NCI-H2196 (cell line): ENCODE measurements around the gene SCAMP4.

Experiments used
- DNase-seq: peaks from one replicate; lab custom pipeline; 2025; ENCODE audit not compliant: unreplicated experiment; lab: John Stamatoyannopoulos, UW

Gene SCAMP4

GRCh38 chr19:1905110-1905862 is at the start of gene SCAMP4, which contains the start of gene ADAT3:
Gene SCAMP4 (plus strand): TSS chr19:1905399. CDS start chr19:1915020, 9,621 bp downstream.
Gene ADAT3 (plus strand): TSS chr19:1905399. CDS start chr19:1912048, 6,649 bp downstream.
- peak; percentile 99 for DNase-seq

- no peak for DNase-seq
These were observed 49.4 kb upstream of the SCAMP4 start for GRCh38 chr19:1855828-1856255.

DNA sequence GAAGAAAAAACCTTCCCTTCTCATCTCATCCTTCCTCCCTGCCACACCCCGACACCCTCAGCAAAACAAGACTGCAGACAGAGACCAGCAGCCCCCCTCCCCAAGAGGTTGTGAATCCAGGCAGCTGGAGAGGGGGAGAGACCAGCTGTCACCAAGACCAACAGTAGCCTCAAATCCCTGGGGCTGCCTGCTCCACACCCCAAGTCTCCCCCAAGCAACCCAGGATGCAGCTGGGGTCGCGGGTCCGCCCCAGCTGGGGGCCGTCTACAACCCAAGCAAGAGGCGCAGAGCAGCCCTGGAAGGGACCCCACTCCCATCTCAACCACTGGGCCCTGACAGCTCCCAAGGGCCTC is 48.9 kb upstream of the SCAMP4 start:
- no peak for DNase-seq

DNA sequence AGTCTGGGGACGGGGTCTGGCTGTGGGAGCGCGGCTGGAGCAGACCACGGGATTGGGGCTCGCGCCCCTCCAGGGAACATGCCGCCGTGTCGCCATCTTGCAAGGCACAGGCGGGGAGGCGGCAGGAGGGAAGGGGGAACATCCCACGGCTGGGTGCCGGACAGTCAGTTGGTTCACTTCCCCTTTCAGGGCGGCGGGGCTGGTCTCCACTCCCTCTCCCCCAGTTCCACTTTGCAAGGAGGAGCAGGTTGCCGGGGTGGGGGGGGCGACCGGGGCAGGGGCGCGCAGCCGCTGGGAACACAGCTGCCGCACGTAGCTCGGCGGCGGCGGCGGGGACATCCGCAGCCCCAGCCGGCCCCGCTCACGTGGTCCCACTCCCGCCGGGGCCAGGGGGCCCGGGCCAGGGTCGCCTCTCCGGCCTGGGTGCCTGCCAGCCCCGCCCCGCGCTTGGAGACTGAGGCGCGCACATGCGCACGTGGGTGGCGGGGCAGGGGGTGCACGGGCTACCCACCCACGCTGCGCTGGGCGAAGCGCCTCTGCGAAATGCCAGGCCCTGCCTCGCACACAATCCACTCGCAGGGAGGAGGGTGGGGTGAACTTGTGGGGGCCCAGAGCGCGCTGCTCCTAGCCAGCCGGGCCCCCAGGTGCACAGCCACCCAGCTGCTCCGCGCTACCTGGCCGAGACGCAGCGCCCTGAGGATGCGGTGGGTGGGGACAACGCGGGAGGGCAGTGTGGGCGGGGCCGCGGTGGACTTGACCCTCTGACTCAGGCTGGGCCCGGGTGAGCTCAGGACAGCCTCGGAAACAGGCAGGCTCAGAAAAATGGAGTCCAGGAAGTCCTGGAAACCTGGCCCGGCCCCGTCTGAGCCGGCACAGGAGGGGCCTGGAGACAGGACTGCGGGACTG is 48.2 kb upstream of the SCAMP4 start:
- no peak for DNase-seq

DNA sequence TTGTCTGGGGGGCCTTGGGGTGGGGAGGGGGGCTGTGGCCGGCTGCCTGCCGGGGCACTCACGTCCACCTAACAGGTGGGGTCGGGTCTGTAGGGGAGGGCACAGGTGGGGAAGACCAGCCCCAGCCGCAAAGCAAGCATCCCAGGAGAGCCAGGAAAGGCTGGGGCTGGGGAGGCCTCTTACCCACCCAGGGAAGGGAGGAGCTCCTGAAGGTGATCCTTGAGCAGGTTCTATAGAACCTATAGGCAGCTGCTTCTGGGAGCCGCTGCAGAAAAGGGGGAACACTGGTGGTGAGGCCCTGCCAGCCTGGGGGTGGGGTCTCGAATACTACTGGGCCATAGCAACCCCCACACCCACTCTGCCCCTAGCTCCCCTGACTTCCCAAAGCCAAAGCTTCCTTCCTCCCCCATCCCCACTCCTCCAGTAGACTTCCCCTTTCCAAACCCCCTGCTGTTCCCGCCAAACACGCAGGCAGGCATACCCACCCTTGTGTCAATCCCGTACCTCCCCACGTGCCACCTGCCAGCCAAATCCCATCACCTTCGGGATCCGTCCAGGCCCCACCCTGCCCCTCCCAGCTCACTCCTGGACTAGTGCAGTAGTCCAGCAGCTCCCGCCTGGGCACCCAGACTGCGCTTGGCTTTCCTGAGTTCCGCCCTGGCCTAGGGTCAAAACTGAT is 47.4 kb upstream of the SCAMP4 start:
- no peak for DNase-seq

DNA sequence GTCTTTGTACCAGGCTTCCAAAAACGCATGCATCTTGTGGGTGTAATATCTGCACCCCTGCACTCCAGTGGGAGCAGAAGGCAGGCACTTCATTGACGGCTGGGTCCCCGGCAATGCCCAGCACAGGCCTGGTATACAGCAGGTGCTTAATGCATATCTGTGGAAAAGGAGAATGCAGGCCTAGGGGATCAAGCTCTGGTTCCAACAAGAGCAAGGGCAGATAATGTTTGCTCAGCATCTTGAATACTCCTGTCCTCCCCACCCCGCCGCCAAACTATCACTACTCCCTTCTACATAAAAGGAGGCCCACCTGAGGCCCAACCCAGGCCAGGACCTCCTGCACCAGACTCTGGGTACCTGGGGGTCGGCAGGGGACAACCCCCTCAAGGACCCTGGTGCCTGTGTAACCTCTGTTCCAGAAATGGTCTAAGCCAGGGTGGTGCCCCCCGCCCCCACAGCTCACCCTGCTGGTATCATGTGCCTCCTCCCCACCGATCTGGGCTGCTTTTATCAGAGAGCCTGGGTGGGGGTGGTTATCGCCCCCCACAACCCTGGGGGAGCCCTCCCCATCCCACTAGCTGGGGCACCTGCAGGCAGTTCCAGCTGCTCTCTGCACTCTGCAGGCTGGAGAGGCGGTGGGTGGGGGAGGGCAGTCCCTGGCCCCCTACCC is 46.7 kb upstream of the SCAMP4 start:
- DNase-seq, result no peak

DNA sequence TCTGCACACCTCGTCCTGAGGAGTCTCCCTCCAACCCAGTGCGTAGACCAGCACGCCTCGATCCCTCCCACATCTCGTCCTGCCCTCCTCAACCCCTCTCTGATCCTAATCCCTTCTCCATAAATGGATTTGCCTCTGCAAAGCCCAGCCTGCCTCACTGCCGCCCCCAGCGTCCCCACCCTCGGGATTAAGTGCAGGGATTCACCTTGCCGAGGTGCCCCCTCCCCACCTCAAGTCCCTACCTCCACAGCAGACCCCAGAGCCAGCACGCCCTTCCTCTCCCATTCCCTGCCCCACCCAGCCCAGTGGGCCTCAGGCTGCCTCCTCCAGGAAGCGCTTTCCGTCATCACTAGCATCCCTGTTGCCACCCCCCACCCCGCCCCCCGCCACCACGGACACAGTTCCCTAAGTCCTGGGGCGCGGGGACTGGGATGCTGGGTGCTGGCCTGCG is 45.8 kb upstream of the SCAMP4 start:
- no peak for DNase-seq

DNA sequence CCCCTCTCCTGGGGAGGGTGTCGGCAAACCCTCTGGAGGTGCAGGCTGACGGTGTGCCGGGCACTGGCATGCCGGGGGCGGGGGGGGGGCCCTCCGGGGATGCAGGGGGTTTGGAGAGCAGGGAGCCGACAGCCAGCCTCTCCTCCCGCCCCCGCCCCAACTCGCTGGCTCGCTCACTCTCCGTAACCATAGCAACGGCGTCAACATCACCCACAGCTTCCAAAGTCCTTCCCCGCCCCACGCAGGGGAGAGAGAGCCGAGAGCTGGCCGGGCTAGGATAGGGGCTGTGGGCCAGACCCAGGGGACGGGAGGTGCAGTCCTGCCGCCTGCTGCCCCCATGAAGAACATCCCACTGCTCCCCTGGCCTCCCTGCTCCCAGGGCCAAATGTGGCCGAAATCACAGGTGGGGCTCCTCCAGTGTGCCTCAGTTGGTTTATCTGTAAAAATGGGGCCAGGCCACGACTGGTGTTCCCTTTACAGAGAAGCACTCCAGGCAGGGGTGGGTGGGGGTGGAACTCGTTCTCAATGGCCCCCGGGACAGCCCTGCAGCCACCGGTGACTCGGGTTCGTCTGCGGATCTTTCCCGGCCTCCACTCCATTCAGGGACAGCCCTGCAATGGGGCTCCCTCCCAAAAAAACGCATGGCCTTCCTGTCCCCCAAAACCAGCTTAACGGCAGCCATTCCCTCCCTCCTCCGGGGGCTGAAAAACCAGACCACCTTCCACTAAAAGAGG is 45.0 kb upstream of the SCAMP4 start:
- DNase-seq, result peak; percentile 33

GRCh38 chr19:1860821-1861598 is 44.2 kb upstream of the SCAMP4 start:
- no peak for DNase-seq

GRCh38 chr19:1861599-1862031 is 43.6 kb upstream of the SCAMP4 start:
- no peak for DNase-seq

- DNase-seq, result no peak
These were observed 43.2 kb upstream of the SCAMP4 start for GRCh38 chr19:1862068-1862423.

DNA sequence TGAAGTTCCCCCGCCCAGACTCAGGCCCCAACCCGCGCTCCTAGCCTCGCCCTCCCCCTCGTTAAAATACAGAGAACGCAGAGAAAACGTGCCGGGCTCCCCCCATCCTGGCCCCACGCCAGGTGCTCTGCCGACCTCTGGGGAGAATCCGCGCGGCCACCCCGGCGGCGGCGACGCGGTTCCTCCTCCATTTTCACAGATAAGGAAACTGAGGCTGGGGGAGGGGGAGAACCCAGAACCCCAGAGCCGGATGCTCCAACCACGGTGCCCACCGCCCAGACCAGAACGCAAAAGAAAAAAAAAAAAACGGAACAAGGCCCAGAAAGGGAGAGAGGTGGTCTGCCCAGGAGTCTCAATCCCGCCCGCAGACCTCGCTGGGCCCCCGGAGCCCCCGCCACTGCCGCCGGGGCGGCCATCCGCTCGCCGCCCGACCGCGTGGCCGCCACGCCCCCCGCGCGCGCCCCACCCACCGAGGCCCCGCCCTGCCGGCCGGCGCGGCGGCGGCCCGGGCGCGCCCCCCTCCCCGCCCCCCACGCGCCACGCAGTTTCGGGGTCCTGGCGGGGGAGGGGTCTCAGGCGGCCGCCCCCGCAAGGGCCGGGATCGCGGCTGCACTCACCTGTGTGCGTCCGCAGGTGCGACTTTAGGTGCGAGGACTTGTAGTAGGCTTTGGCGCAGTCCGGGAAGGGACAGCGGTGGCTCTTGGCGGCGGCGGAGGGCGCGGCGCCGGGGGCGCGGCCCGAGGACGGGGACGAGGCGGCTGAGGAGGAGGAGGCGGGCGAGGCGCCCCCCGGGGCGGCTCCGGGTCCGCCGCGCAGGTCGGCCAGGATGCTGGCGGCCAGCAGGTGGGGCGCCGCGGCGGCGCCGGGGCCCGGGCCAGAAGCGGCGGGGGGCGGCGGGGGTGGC is 42.5 kb upstream of the SCAMP4 start:
- peak; percentile 41 for DNase-seq

DNA sequence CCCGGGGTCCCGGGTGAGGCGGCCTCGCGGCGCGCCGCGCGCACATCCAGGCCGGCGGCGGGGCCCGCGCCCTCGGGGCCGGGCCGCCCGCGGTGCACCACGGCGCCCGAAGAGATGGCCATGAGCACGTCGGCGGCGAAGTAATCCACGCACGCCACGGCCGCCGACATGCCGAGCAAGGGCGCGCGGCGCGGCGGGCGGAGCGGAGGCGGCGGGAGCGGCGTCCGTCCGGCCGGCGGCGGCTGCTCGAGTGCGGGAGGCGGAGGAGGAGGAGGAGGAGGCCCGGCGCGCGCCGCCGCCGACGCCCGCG is 41.9 kb upstream of the SCAMP4 start, which contains the start of gene KLF16:
TSS of gene KLF16 (minus strand) at position 252 of the 310 bp plus-strand sequence. CDS start at position 170, 82 bp downstream.
- no peak for DNase-seq

DNA sequence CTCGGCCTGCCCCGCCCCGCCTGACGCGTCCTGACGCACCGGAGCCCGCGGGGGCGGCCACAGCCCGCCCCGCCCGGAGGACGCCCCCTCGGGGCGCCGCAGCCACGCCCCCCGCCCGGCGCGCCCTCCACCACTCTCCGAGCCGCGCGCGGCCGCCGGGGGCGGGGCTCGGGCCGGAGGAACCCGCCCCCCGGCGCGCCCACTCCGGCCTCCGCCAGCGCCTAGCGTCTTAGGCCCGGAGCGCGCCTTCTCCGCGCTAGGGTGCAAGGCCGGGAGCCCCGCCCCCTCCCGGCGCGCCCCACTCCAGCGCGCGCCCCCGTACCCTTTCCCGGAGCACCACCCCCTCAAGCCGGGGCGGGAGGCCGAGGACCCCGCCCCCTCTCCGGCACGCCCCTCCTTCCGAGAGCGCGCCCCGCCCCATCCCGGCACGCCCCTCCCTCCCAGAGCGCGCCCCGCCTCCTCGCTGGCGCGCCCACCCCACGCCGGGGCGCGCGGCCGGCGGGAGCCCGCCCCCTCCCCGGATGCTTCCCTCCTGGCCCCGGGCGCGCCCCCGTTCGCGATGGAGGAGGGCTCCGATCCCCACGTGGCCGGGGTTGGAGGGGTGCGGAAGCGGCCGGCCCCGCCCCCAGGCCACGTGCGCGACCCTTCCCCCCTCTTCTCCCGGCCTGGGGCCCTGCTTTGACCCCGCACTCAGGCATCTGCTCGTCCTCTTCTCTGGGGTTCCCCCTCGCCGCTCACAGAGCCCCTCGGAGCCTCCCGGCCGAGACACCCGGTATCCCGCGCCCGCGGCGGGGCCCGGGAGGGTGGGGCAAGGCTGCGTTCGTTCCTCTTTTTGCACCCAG is 41.3 kb upstream of the SCAMP4 start:
- DNase-seq, result peak; percentile 99

DNA sequence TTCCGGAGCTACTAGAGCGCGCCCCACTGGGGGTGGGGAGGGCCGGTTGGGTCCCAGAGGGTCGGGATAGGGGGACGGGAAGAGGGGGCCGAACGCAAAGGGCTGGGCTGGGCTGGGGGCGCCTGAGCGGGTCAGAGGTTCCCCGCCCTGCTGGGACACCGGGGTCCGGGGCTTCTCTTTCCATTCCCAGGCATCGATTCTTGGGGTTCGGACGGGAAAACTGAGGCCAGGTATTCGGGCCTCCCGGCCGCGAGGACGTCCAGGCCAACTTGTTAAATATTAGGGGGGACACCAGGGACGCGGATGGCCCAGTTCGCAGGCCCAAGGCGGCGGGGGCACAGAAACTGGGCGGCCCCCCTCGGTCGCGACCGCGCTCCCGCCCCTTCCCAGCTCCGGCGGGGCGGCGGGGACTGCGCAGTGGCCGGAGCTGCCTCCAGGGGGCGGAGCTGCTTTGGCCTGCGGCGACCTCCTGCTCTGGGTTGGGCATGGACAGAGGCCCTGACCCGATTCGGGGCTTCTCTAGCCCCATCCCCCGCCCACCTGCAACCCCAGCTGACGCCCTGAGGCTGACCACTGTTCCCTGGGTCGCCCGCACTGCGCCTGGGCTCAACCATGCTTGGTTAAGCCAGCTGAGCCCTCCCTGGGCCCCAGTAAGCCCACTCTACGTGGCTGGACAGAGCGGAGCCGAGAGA is 40.6 kb upstream of the SCAMP4 start:
- peak; percentile 75 for DNase-seq

- DNase-seq, result no peak
These were observed 39.8 kb upstream of the SCAMP4 start for GRCh38 chr19:1865172-1866010.
